IPS-NIHi7 (cell line): ENCODE measurements around the gene ARPC1B.
A peak's percentile ranks its signal among the peaks of the same experiment; 100 is the strongest.
"Not testable (repeated sequence)": the region's sequence is repeated elsewhere in the genome, so short reads cannot be mapped to it uniquely, and the experiment has no call there.

ENCODE experiments used
- DNase-seq: peaks from one replicate; pipeline ENCODE4 v3.0.0; 2012; ENCODE audit warnings: mixed read lengths; ENCODE audit errors: extremely low spot score

ARPC1B gene

GRCh38 chr7:99368750-99369389 is 5.7 kb upstream of the ARPC1B start:
- peak; percentile 5 for DNase-seq

GRCh38 chr7:99369767-99370391 is 4.7 kb upstream of the ARPC1B start:
- DNase-seq: no peak

- no peak for DNase-seq
Observed at GRCh38 chr7:99371376-99371920, 3.1 kb upstream of the ARPC1B start.

- no peak for DNase-seq
Observed at GRCh38 chr7:99372275-99373090, 2.0 kb upstream of the ARPC1B start.

DNA sequence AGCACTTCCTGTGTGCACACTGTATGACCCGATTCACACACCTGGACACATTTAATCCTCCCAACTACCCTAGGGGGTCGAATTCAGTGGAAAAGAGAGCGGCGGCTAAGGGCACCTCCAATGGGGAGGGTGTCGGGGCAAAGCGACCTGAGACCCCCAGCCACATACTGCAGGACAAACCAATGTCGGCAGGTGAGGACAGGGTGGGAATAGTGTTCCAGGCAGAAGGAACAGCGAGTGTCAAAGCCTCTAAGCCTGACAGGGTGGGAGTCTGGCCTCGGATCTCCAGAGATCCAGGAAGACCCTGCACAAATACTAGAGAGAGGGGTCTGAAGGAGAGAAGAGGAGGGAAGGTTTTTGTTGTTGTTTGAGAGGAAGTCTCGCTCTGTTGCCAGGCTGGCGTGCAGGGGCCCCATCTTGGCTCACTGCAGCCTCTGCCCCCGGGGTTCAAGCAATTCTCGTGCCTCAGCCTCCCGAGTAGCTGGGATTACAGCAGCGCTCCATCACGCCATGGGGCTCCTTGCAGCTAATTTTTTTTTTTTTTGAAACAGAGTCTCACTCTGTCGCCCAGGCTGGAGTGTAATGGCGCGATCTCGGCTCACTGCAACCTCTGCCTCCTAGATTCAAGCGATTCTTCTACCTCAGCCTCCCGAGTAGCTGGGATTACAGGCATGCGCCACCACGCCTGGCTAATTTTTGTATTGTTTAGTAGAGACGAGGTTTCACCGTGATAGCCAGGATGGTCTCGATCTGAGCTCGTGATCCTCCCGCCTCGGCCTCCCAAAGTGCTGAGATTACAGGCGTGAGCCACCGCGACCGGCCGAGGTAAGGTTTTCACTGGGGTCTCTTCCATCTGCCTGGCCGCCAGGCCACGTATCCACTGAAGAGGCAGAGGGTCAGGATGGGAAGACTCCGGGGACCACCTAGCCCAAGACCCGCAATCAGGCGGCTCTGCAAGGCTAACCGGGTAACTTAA is 1.2 kb upstream of the ARPC1B start:
- DNase-seq: no peak

DNA sequence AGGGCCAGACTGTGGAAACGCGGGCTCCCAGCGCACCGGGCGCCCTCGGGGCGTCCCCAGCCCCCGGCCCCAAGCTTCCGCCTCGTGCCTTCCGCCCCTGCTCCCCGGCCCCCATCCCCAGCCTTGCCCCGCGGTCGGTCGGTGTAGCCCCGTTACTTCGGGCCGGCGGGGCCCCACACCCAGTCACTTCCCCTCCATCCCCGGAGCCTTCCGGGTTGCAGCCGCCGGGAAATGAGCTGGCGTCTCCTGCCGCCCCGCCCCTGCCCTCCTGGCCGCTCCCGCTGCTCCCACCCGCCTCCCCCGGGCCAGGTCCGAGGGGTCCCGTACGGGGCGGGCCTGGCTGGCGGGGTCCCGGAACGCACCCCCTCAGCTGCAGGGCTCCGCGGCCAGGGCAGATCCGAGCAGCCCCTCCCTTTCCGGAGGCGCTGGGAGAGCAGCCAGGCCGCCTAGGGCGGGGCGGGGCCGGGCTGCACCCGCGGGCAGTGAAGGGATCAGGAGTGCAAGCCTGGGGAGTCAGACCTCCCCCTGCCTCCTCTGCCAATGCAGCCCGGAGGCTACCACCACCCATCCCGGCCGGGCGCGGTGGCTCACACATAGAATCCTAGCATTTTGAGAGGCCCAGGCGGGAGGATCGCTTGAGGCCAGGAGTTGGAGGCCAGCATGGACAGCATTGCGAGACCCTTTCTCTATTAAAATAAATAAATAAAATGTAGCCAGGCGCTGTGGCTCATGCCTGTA is 709 bp downstream of the ARPC1B start:
- peak; percentile 81 for DNase-seq

- DNase-seq: peak; percentile 33
Observed at GRCh38 chr7:99379043-99379577, 4.6 kb downstream of the ARPC1B start.

GRCh38 chr7:99379693-99380031 is 5.1 kb downstream of the ARPC1B start:
- not testable (repeated sequence) for DNase-seq

DNA sequence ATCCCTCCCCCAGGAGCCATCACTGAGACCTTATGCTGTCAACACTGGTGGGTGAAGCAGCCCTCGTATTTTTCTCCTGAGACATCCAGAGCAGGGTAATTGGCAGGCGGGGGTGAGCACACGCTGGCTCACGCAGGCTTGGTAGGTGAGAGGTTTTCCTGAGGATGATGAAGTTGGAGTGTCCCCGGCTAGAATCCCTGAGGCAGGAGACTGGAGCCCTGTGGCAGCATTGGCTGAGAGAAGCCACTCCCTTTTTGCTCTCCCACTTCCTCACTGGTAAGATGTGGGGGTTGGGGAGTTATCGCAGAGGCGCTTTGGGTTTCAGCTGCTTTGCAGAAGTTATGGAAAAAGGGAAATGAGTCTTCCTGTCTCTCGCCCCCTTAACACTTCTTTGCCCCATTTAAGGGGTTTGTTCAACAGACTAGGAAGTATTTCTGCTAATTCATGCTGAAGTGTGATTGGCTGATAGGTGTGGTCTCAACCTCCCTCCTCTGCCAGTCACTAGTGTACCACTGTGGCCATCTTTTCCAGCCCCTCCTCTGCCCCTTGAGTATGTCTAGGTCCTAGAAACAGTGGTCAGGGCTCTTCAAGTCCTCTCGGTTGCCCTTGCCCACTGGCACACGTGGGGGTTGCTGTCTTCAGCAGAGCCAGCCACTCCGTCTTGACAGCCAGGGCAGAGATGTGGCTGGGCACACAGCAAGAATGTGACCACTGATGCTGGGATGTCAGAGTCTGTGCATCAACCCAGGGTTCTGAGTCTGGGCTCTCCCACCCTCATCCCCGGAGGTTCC is 5.7 kb downstream of the ARPC1B start:
- DNase-seq: no peak

- DNase-seq: no peak
Observed at GRCh38 chr7:99380823-99381663, 6.5 kb downstream of the ARPC1B start.

GRCh38 chr7:99381664-99382075 is 7.1 kb downstream of the ARPC1B start:
- DNase-seq: no peak

- DNase-seq: no peak
Observed at GRCh38 chr7:99383203-99383602, 8.7 kb downstream of the ARPC1B start.

DNA sequence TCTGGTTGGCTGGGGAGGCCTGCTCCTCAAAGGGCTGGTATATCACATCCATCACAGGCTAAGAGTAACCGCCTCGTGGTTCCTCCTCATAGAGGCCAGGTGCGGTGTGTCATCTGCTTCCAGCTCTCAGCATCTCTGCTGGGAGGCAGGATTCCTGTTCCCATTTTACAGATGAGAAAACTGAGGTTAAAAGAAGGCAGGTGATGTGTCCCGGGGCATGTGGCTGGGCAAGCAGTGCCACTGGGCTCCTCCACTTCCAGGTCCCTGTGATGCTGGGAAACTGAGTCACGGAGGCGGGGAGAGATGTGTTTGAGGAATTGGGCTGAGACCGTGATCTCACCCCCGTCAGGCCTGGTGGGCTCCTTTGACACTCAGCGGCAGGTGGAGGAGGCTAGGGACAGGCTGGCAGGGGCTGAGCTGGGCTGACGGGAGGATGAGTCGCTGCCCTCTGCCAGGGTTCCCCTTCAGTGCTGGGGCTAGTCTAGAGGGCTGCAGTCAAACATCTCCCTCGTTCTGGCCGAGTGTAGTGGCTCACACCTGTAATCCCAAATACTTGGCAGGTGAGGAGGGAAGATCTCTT is 9.4 kb downstream of the ARPC1B start:
- no peak for DNase-seq

DNA sequence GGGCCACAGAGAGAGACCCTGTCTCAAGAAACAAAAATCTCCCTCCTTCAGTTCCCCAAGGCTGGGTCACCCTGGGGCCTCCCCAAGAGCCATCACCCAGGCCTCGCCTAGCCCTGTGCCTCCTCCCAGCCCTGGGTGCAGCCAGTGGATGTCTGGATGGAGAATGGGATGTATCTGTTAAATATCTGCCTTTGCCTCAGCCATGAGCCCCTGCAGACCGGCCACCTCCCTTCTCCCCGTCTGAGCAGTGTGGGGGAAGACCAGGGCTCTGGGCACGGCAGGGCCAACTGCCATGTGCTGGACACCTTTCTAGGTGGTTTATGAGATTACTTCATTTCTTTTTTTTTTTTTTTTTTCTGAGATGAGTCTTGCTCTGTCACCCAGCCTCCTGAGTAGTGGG is 10.0 kb downstream of the ARPC1B start:
- no peak for DNase-seq

GRCh38 chr7:99385564-99385963 is 11.0 kb downstream of the ARPC1B start:
- DNase-seq: no peak

DNA sequence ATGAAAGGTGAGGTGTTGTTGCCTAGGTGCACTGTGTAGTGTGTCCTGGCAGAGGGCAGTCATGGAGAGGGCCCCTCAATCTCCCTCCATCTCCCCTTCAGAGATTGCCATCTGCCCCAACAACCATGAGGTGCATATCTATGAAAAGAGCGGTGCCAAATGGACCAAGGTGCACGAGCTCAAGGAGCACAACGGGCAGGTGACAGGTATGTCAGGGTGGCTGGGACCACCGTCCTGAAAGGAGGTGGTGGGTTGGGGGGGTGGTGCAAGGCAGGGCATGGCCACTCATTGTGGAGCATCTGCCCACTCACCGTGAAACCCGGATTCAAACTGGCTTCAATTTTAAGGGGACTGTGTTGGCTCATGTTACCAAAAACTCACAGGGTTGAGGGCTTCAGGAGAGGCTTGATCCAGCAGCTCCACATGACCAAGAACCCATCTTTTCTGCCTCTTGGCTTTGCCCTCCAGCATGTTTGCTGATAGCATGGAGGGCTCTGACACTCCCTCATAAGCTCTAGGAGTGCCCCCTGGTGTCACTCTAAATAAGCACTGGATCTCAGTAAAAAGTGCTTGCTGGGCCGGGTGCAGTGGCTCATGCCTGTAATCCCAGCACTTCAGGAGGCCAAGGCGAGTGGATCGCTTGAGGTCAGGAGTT is 12.2 kb downstream of the ARPC1B start:
- no peak for DNase-seq

GRCh38 chr7:99387239-99387635 is 12.7 kb downstream of the ARPC1B start:
- not testable (repeated sequence) for DNase-seq

GRCh38 chr7:99387912-99388311 is 13.4 kb downstream of the ARPC1B start:
- no peak for DNase-seq
